HG03025 (cell line): ENCODE data around the gene TDRD3.
"Not testable (repeated sequence)": the region's sequence is repeated elsewhere in the genome, so short reads cannot be mapped to it uniquely, and the experiment has no call there.

Source experiments
- ATAC-seq: cut with Tn5 transposase; IDR thresholded peaks from one replicate; pipeline ENCODE4 v1.9.1; 2021; ENCODE audit warnings: mild to moderate bottlenecking, moderate library complexity; ENCODE audit not compliant: unreplicated experiment, low FRiP score

Gene TDRD3

GRCh38 chr13:60396783-60397703, at the start of gene TDRD3:
Gene TDRD3, plus strand, starts transcription at chr13:60397220. Its CDS starts 145 bp downstream, at chr13:60397365.
- ATAC-seq: peak; percentile 59

DNA sequence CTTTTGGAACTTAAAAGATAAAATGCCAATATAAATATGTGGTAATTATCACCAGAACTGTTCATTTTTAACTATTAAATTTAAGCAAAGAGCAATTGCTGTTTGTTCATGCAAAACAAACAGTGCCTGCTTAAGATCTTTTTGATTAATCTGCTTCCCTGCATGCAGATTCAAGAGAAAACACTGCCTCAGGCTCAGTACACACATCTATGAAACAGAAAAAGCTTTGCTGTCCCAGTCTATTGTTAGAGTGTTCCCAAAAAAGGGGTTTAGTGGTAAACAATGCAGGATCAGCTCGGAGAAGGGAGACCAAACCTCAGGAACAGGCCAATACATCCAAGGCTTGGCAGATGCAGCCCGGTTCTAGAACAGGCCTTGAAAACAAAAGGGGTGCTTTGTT, 49.3 kb upstream of the TDRD3 start:
- no peak for ATAC-seq

DNA sequence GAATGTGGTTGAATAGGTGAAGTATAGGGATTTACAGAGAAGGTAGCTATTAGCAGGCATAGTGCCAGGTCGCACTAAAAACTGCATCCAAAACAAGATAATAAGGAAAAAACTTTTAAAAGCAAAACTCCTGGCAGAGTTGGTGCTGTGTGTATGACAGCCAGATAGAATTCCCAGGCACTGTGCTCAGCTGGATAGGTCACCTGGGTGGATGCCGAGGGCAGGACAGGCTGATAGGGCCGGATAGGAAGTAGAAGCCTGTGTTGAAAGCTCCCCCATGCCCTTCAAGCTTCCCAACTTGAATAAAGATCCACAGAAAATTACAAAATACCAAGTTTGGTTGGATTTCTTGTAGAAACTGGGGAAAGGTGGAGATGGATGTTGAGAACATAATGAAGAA, 48.9 kb upstream of the TDRD3 start:
- ATAC-seq: no peak

DNA sequence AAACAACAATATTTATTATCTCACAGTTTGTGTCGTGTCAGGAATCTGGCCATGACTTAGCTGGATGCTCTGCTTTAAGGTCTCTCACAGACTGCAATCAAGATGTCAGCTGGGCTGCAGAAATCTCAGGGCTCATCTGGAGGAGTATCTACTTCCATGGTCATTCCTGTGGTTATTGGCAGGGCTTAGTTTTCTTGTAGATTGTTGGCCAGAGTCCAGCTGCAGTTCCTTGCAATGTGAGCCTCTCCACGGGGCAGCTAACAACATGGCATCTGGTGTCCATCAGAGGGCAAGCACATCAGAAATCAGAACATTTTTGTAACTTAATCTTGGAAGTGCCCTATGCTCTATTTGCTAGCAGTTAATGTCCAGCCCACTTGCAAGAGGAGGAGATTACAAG, 45.7 kb upstream of the TDRD3 start:
- ATAC-seq: no peak

GRCh38 chr13:60351855-60352615, 45.0 kb upstream of the TDRD3 start:
- ATAC-seq: no peak

DNA sequence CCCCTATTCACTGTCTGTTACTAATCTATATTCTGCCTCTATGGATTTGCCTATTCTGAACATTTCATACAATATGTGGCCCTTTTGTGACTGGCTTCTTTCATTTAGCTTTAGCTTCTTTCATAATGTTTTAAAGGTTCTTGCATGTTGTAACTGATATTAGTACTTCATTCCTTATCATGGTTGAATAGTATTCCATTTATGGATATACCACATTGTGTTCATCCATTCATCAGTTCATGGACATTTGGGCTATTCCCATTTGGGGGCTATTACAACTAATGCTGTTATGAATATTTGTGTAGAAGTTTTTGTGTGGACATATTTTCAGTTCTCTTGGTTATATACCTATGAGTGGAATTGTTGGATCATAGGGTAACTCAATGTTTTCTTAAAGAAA, 44.4 kb upstream of the TDRD3 start:
- no peak for ATAC-seq

DNA sequence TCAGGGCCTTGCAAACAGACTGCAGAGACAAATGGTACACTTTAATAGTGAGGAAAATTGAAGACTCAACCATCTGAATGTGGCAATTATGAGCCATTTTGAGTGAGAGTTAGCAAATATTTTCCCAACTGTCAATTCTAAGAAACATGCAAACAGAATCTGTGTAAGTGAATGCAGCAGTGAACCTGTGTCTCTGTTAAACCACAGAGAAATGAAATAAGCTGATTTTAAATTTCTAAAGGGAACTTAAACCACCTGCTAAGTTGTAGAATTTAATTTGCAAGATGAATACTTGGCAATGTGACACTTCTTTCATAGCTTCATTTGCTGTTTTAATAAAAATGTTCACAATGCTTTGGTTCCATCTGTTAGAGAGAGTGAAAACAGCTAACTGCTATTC, 42.0 kb upstream of the TDRD3 start:
- no peak for ATAC-seq

DNA sequence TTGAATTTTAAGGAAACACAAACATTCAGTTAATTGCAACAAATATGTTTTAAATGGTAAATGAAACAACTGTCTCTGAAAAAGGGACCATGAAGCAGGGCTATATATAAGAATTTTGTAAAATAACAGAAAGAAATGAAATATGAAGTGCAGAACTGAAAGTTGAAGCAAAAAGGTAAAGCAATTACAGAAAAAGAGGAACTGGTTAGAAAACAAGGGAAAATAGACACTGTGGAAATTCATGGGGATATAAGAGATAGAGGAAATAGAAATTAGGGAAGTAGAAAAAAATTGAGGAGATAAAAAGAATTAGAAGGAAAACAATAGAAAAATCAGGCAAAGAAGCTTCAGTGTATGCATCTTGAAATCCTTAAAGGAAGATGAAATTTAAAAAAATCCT, 40.0 kb upstream of the TDRD3 start:
- ATAC-seq: no peak

DNA sequence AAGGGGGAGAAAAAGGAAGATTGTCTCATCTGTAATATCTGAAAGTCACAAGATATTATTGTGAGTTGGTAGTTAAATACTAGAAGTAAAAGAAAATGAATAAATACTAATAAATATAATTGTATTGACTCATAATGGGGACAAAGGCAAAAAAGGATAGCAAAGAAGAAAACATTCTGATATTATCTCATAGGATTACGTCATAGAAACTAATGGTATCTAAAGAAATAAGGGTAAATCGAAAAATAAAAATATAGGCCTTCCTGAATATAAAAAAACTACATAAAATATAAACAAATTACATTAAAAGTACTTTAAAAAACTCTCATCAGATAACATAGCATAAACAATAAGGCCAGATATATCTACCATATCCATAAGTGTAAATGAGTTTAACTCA, 38.6 kb upstream of the TDRD3 start:
- ATAC-seq: no peak

GRCh38 chr13:60363288-60363687, 33.7 kb upstream of the TDRD3 start:
- ATAC-seq: no peak

- ATAC-seq: no peak
These were observed 27.8 kb upstream of the TDRD3 start for GRCh38 chr13:60369242-60369641.

DNA sequence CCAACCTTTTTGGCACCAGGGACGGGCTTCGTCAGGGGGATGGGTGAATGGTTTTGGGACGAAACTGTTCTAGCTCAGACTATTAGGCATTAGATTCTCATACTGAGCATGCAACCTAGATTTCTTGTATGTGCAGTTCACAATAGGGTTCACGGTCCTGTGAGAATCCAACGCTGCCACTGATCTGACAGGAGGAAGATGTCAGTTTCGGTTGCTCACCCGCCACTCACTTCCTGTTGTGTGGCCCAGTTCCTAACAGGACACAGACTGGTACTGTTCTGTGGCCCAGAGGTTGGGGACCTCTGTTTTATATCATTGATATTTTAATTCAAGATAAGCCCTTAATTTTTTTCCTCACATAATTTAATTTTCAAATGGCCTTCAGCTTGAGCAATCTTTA, 26.7 kb upstream of the TDRD3 start:
- ATAC-seq: no peak

- no peak for ATAC-seq
These were observed 24.9 kb upstream of the TDRD3 start for GRCh38 chr13:60372141-60372540.

DNA sequence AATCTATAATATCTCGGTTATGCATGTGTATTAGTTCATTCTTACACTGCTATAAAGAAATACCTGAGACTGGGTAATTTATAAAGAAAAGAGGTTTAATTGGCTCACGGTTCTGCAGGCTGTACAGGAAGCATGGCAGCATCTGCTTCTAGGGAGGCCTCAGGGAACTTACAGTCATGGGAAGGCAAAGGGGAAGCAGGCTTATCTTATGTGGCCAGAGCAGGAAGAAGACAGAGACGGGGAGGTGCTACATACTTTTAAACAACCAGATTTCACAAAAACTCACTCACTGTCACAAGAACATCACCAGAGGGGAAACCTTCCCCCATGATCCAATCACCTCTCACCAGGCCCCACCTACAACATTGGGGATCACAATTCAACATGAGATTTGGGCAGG, 17.7 kb upstream of the TDRD3 start:
- not testable (repeated sequence) for ATAC-seq

- ATAC-seq: no peak
These were observed 17.0 kb upstream of the TDRD3 start for GRCh38 chr13:60379837-60380565.

- no peak for ATAC-seq
These were observed 12.1 kb upstream of the TDRD3 start for GRCh38 chr13:60384911-60385310.

- ATAC-seq: no peak
These were observed 10.8 kb upstream of the TDRD3 start for GRCh38 chr13:60386250-60386649.

GRCh38 chr13:60392131-60392530, 4.9 kb upstream of the TDRD3 start:
- no peak for ATAC-seq

DNA sequence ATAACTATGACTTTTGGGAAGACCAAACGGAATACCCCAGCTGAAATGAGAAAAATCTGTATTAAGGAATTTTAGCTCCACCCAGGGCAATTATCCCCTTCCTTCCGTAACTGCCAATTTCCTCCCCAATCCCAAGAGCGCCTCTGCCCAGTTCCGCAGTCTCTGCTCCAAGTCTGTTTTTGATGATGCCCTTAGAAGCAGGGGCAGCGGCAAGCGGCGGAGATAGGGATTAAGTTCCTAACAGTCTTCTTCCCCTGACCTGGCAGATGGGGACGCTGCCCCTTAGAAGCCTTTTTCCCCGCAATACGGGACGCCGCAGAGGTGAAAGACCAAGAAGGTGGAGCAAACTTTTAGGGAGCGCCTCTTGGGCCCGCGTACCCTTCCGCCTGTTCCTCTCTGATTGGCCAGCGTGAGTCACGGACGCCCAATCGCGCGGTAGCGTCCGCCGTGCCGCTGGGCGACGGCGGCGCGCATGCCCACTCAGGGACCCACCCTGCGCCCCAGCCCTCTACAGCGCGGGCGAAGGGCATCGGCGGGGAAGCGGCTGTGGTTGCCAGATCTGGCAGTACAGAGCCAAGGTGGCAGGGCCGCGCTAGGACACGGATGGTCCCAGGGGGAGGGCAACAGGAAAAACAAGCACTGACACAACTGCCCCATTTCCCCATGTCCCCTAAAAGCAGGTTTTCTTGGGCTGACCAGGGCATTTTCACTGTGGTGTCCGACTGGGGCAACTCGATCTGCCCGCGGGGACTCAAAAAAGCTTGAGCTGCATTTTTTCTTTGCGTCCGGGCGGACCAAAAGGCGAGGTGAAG, 843 bp upstream of the TDRD3 start:
- ATAC-seq: peak; percentile 59

GRCh38 chr13:60397704-60398378, 821 bp downstream of the TDRD3 start:
- ATAC-seq: peak; percentile 40
